GM12878 (cell line): ENCODE measurements around the gene SALL3. TPM values are rescaled to one million over a fixed set of nuclear protein-coding genes. Genes with fewer than 3 reads are reported as not detected.

Experiments
- ATAC-seq: fragments of 200-7000 bp; cut with Tn5 transposase; 3 replicates; pipeline ENCODE4 v1.9.1; 2020; ENCODE audit warnings: mild to moderate bottlenecking, moderate library complexity
- BruUV-seq: library from RNA; stranded (reverse); fragments of 400-500 nt; replicated peaks from 2 replicates; lab custom pipeline; 2021; lab: Mats Ljungman, UMichigan
- CTCF ChIA-PET: fragments of 300-600 bp; sonication (Branson Sonifier 250); formaldehyde crosslinking; extraction: SDS; loops from one replicate; lab custom pipeline; 2021; ENCODE audit warnings: inconsistent platforms; lab: Yijun Ruan, JAX
- POLR2A ChIA-PET: fragments of 350-600 bp; formaldehyde crosslinking; extraction: SDS; loops from one replicate; lab custom pipeline; 2021; ENCODE audit warnings: inconsistent platforms; lab: Charles Lee
- RAD21 ChIA-PET: fragments of 300-600 bp; sonication (Branson Sonifier 250); formaldehyde crosslinking; loops from one replicate; lab custom pipeline; 2023; ENCODE audit warnings: antibody characterized with exemption; ENCODE audit not compliant: unreplicated experiment; lab: Charles Lee
- SMC1A ChIA-PET: fragments of 300-600 bp; sonication (Branson Sonifier 250); formaldehyde crosslinking; loops from one replicate; lab custom pipeline; 2023; ENCODE audit not compliant: unreplicated experiment, uncharacterized antibody; lab: Charles Lee
- DNase-seq: peaks from one replicate; pipeline ENCODE4 v3.0.0-alpha.2; 2011; ENCODE audit warnings: low read depth, low spot score
- FAIRE-seq: peaks from 3 replicates; lab custom pipeline; 2011; peaks lifted over from hg19 to GRCh38; lab: Jason Lieb, UNC
- H2AFZ ChIP-seq: 2 replicates; pipeline ENCODE4 v1.6.0; 2011; ENCODE audit warnings: low read depth, low read length, control low read depth; ENCODE audit not compliant: control insufficient read depth
- H3K27ac ChIP-seq: 2 replicates; pipeline ENCODE4 v1.5.1; 2011; ENCODE audit warnings: control low read depth; ENCODE audit not compliant: control insufficient read depth, insufficient read depth
- H3K27me3 ChIP-seq, 2 experiments: replicated peaks in 1 of 2; 2 replicates each; pipeline versions ENCODE4 v1.6.0 to v1.6.1; 2011; ENCODE audit warnings: low read length in 1 of 2; ENCODE audit not compliant: control insufficient read depth in 2 of 2, insufficient read depth in 2 of 2
- H3K36me3 ChIP-seq, 2 experiments: 2 replicates each; pipeline ENCODE4 v1.5.1; 2011; ENCODE audit warnings: low read length in 1 of 2; ENCODE audit not compliant: control insufficient read depth in 2 of 2, insufficient read depth in 2 of 2
- H3K4me1 ChIP-seq: 2 replicates; pipeline ENCODE4 v1.6.1; 2011; ENCODE audit warnings: mild to moderate bottlenecking, low read length, moderate library complexity, mixed read lengths; ENCODE audit not compliant: control insufficient read depth, insufficient read depth
- H3K4me2 ChIP-seq: 2 replicates; pipeline ENCODE4 v1.6.0; 2011; ENCODE audit warnings: control low read depth; ENCODE audit not compliant: control insufficient read depth, insufficient read depth
- H3K4me3 ChIP-seq: fragments of 200-600 bp; sonication (generic); 2 replicates; pipeline ENCODE4 v1.5.1; 2016
- H3K79me2 ChIP-seq: 2 replicates; pipeline ENCODE4 v1.6.0; 2011; ENCODE audit warnings: low read length; ENCODE audit not compliant: control insufficient read depth, insufficient read depth
- H3K9ac ChIP-seq: 2 replicates; pipeline ENCODE4 v1.8.0; 2011; ENCODE audit warnings: low read length, control low read depth, mixed read lengths; ENCODE audit not compliant: control insufficient read depth, insufficient read depth
- H3K9me3 ChIP-seq: replicated peaks from 3 replicates; pipeline ENCODE4 v1.5.1; 2011; ENCODE audit warnings: mild to moderate bottlenecking, low read length; ENCODE audit not compliant: control insufficient read depth, insufficient read depth
- H4K20me1 ChIP-seq: 2 replicates; pipeline ENCODE4 v1.6.0; 2011; ENCODE audit not compliant: control insufficient read depth, insufficient read depth
- EED ChIP-seq: sonication (generic); IDR thresholded peaks from 2 replicates; pipeline ENCODE4 v1.6.1; 2016; ENCODE audit warnings: antibody characterized with exemption, low read depth
- EGR1 ChIP-seq, 2 experiments: IDR thresholded peaks; 1 replicate in 1 of 2; 2 replicates in 1 of 2; pipeline ENCODE4 v1.6.1; 2011 to 2012; ENCODE audit warnings: low read depth in 2 of 2, low read length in 2 of 2, borderline replicate concordance in 1 of 2, mild to moderate bottlenecking in 1 of 2, moderate library complexity in 1 of 2
- KDM1A ChIP-seq: fragments of 200-600 bp; sonication (generic); IDR thresholded peaks from 2 replicates; pipeline ENCODE4 v1.6.1; 2016; ENCODE audit warnings: borderline replicate concordance
- NFXL1 ChIP-seq: fragments of 450-650 bp; IDR thresholded peaks from 2 replicates; pipeline ENCODE4 v1.6.1; 2017; ENCODE audit warnings: antibody characterized with exemption, mild to moderate bottlenecking, borderline replicate concordance
- RCOR1 ChIP-seq: conservative IDR thresholded peaks from 2 replicates; pipeline ENCODE4 v1.6.1; 2012; ENCODE audit warnings: low read depth, low read length, improper control_type of control experiment
- SP1 ChIP-seq: IDR thresholded peaks from one replicate; pipeline ENCODE4 v1.6.1; 2011; ENCODE audit warnings: low read depth, low read length
- WGBS: methylation state at CpG from one replicate; pipeline ENCODE4 v1.1.6; 2016; ENCODE audit warnings: low lambda C conversion rate; ENCODE audit not compliant: insufficient replicate concordance, insufficient coverage; ENCODE audit errors: missing lambda C conversion rate; 5-methylcytosine and 5-hydroxymethylcytosine counted together
- in situ Hi-C: fragments of 300-500 bp; cut with MboI; formaldehyde crosslinking; loops from 9 replicates; pipeline ENCODE4 v1.14.3; 2018; ENCODE audit warnings: mixed read lengths
- intact Hi-C: fragments of 100-400 bp; cut with micrococcal nuclease; formaldehyde crosslinking; loops from one replicate; pipeline ENCODE4 v1.14.2; 2022; ENCODE audit not compliant: unreplicated experiment
- polyA plus RNA-seq, 11 experiments: library from polyadenylated mRNA; depleted of rRNA in 4 of 11; unstranded in 6 of 11; stranded (reverse) in 5 of 11; fragments of >200 nt; fragmentation: Nextera tagmentation in 4 of 11; fragmentation: Illumina TruSeq in 1 of 11; extraction: Ambion mirVana in 4 of 11; extraction: Trizol in 1 of 11; gene quantifications; 1 replicate in 1 of 11; 2 replicates in 10 of 11; pipeline versions ENCODE4 v1.2.1 to v1.2.3, GENCODE V29; 2011 to 2016; ENCODE audit warnings: inconsistent platforms in 2 of 11, missing spikeins in 2 of 11, low read depth in 1 of 11
- total RNA-seq, 4 experiments: library from RNA; depleted of rRNA in 3 of 4; stranded (reverse); fragments of >200 nt in 3 of 4; fragmentation: Illumina TruSeq in 1 of 4; extraction: Trizol in 1 of 4; gene quantifications; 2 replicates each; pipeline versions ENCODE4 v1.2.1 to v1.2.3, GENCODE V29; 2013 to 2021
- TF ChIP-seq, protein P1 (sequence below): IDR thresholded peaks from 2 replicates; pipeline ENCODE4 v1.6.1; 2012; ENCODE audit warnings: low read length, inconsistent platforms

The SALL3 gene
- total and polyA plus RNA-seq, 10 of the 15 experiments (the other 5 are each of a cell fraction or from before 2014, with no cell fraction given): 0.01 to 0.10 (median 0.07) TPM; not detected in 7

DNA sequence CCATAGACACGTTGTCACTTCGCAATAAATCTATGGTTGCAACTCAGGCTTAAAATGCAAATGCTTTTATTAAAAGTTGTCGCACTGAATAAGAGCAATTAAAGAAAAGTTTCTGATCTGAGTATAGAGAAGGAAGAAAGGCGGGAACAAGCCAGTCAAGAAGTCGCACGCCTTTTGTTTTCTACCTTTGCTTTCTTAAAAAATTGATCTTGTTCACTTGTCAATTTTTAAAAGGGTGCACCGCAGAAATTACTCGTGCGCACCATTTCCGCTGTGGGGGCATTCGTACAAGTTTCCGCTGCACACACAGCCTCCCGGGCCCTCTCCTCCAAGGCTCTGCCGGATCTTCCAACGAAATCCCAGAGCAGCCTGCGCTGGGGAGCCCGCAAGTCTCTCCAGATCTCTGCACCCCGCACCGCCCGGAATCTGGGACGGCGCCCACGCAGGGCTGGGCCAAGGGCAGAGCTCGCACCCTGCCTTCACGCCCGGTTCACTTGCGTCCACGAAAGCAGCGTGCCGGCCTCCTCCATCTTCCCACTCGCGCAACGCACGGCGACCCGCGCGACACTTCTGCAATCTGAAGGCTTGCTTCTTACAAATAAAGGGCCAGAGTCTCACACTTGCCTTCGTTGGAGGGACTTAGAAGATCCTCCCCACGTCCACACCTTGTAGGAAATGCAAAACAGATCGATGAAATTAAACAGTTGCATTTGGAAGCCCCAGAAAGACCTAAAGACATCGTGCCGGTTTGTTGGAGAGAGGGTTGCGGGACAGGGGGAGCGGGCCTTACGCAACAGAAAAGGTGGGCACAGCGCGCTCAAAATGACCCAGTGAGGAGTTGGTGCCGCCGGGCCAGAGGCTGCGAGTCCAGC is 2.6 kb upstream of the SALL3 start:
- Histone ChIP-seq H3K9me3 (no peaks in the 10 kb centered on the region; the same call in 2 of the 3 replicates), H3K79me2 (no peaks in the 10 kb centered on the region), H3K4me1 (no peaks in the 10 kb centered on the region), H3K27me3 (no peaks in the 10 kb centered on the region; a peak in 1 of 4 replicates), H3K27ac (no peak overlapping the region), H3K9ac (no peak overlapping the region), H2AFZ (no peak overlapping the region), H3K4me2 (no peak overlapping the region), H3K4me3 (no peak overlapping the region), H3K36me3 (no peaks in the 10 kb centered on the region), H4K20me1 (no peaks in the 10 kb centered on the region)
- ChIA-PET SMC1A (no interaction called here), CTCF (no interaction called here), RAD21 (no interaction called here), POLR2A (no interaction called here)
- FAIRE-seq (no peak), ATAC-seq (no peak), DNase-seq (no peak)
- TF ChIP-seq EGR1 (IDR thresholded peaks at IDR 0.05; ENCODE audit: borderline replicate concordance in 1 of 2, low read depth in 2 of 2, low read length in 2 of 2): no peak
- no peak for TF ChIP-seq RCOR1
- TF ChIP-seq, protein P1, sequence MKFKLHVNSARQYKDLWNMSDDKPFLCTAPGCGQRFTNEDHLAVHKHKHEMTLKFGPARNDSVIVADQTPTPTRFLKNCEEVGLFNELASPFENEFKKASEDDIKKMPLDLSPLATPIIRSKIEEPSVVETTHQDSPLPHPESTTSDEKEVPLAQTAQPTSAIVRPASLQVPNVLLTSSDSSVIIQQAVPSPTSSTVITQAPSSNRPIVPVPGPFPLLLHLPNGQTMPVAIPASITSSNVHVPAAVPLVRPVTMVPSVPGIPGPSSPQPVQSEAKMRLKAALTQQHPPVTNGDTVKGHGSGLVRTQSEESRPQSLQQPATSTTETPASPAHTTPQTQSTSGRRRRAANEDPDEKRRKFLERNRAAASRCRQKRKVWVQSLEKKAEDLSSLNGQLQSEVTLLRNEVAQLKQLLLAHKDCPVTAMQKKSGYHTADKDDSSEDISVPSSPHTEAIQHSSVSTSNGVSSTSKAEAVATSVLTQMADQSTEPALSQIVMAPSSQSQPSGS: no peak
- no peak for TF ChIP-seq SP1
- TF ChIP-seq NFXL1: no peak
- no peak for TF ChIP-seq KDM1A
- no peak for TF ChIP-seq EED
- intact Hi-C loops (no loop called here), in situ Hi-C loops (no loop called here)
- BruUV-seq: no TSS peak
- 42% methylated on average over 51 of the region's 51 CpGs for WGBS
